SK-N-SH treated with all-trans-retinoic acid at 6 μM for 48 hours (cell line): ENCODE results near the gene EFNA4.

Source experiments
- ATAC-seq: fragments of 200-7000 bp; cut with Tn5 transposase; 3 replicates; pipeline ENCODE4 v1.9.1; 2020; ENCODE audit warnings: mild to moderate bottlenecking, moderate library complexity
- ARNTL ChIP-seq: fragments of 450-650 bp; formaldehyde crosslinking; IDR thresholded peaks from 2 replicates; pipeline ENCODE4 v1.5.0; 2020; ENCODE audit warnings: low read depth, mild to moderate bottlenecking, moderate library complexity, borderline replicate concordance
- BACH2 ChIP-seq: fragments of 250-450 bp; sonication (Bioruptor Pico); IDR thresholded peaks from 2 replicates; pipeline ENCODE4 v1.9.0; 2021; ENCODE audit warnings: mild to moderate bottlenecking, borderline replicate concordance
- CREB5 ChIP-seq: fragments of 250-450 bp; sonication (Bioruptor Pico); IDR thresholded peaks from 2 replicates; pipeline ENCODE4 v1.5.1; 2020; ENCODE audit warnings: low read depth, mild to moderate bottlenecking, moderate library complexity
- CSDC2 ChIP-seq: fragments of 250-450 bp; sonication (Bioruptor Pico); IDR thresholded peaks from 2 replicates; pipeline ENCODE4 v1.5.0; 2020; ENCODE audit warnings: mild to moderate bottlenecking, moderate library complexity
- CSRNP3 ChIP-seq: fragments of 250-450 bp; sonication (Bioruptor Pico); IDR thresholded peaks from 2 replicates; pipeline ENCODE4 v1.5.1; 2021; ENCODE audit warnings: mild to moderate bottlenecking, moderate library complexity
- GLIS3 ChIP-seq: fragments of 250-450 bp; sonication (Bioruptor Pico); IDR thresholded peaks from 2 replicates; pipeline ENCODE4 v1.5.0; 2020; ENCODE audit warnings: mild to moderate bottlenecking, moderate library complexity
- ISL1 ChIP-seq: fragments of 250-450 bp; sonication (Bioruptor Pico); IDR thresholded peaks from 2 replicates; pipeline ENCODE4 v2.1.2; 2022; ENCODE audit warnings: mild to moderate bottlenecking, moderate library complexity
- PATZ1 ChIP-seq: fragments of 250-450 bp; sonication (Bioruptor Pico); IDR thresholded peaks from 2 replicates; pipeline ENCODE4 v1.8.0; 2020; ENCODE audit warnings: mild to moderate bottlenecking, moderate library complexity, borderline replicate concordance
- PPARA ChIP-seq: fragments of 250-450 bp; sonication (Bioruptor Pico); IDR thresholded peaks from 2 replicates; pipeline ENCODE4 v1.5.0; 2020; ENCODE audit warnings: mild to moderate bottlenecking, borderline replicate concordance
- SNAI2 ChIP-seq: fragments of 250-450 bp; sonication (Bioruptor Pico); IDR thresholded peaks from 2 replicates; pipeline ENCODE4 v1.5.0; 2020; ENCODE audit warnings: mild to moderate bottlenecking, moderate library complexity
- TCF4 ChIP-seq: fragments of 250-450 bp; sonication (Bioruptor Pico); IDR thresholded peaks from 2 replicates; pipeline ENCODE4 v1.8.0; 2021; ENCODE audit warnings: mild to moderate bottlenecking, moderate library complexity, borderline replicate concordance
- TSHZ2 ChIP-seq: fragments of 250-450 bp; sonication (Bioruptor Pico); IDR thresholded peaks from 2 replicates; pipeline ENCODE4 v1.5.0; 2020; ENCODE audit warnings: mild to moderate bottlenecking, moderate library complexity
- ZC3H10 ChIP-seq: fragments of 250-450 bp; sonication (Bioruptor Pico); IDR thresholded peaks from 2 replicates; pipeline ENCODE4 v1.5.1; 2021; ENCODE audit warnings: mild to moderate bottlenecking, moderate library complexity
- ZFP3 ChIP-seq: fragments of 250-450 bp; sonication (Bioruptor Pico); IDR thresholded peaks from 2 replicates; pipeline ENCODE4 v1.5.0; 2020; ENCODE audit warnings: mild to moderate bottlenecking, moderate library complexity
- ZFP30 ChIP-seq: fragments of 450-650 bp; formaldehyde crosslinking; IDR thresholded peaks from 2 replicates; pipeline ENCODE4 v1.5.0; 2022; ENCODE audit warnings: mild to moderate bottlenecking, moderate library complexity
- ZNF8 ChIP-seq: fragments of 450-650 bp; formaldehyde crosslinking; IDR thresholded peaks from 2 replicates; pipeline ENCODE4 v1.5.0; 2020; ENCODE audit warnings: mild to moderate bottlenecking, moderate library complexity

EFNA4 gene

GRCh38 chr1:155037851-155038441 lies 25.6 kb upstream of the EFNA4 start:
- ATAC-seq: no peak
- TF ChIP-seq GLIS3 (CRISPR knock-in tag) (no peak), CREB5 (CRISPR knock-in tag) (no peak), BACH2 (CRISPR knock-in tag) (no peak), ZNF8 (no peak)
- TF ChIP-seq, all 23 proteins: peak for 0

GRCh38 chr1:155038602-155039307 lies 24.8 kb upstream of the EFNA4 start:
- ATAC-seq: no peak; the same call in 2 of the 3 replicates
- TF ChIP-seq TSHZ2: no peak
- no peak for TF ChIP-seq ZNF8
- TF ChIP-seq TCF4 (CRISPR knock-in tag): no peak
- TF ChIP-seq, all 23 proteins: peak for 0

- TF ChIP-seq ARNTL (CRISPR knock-in tag) (no peak), ZFP3 (CRISPR knock-in tag) (no peak), ISL1 (CRISPR knock-in tag) (no peak), CSRNP3 (no peak), TSHZ2 (no peak), CREB5 (CRISPR knock-in tag) (no peak)
- ATAC-seq: no peak
Observed at GRCh38 chr1:155039308-155039669, 24.3 kb upstream of the EFNA4 start.

GRCh38 chr1:155040358-155041093 lies 23.0 kb upstream of the EFNA4 start:
- no peak for ATAC-seq
- TF ChIP-seq SNAI2 (CRISPR knock-in tag): no peak
- no peak for TF ChIP-seq TCF4 (CRISPR knock-in tag)
- no peak for TF ChIP-seq GLIS3 (CRISPR knock-in tag)

GRCh38 chr1:155042789-155043188 lies 20.8 kb upstream of the EFNA4 start:
- ATAC-seq: no peak
- TF ChIP-seq ZFP3 (CRISPR knock-in tag): no peak
- no peak for TF ChIP-seq TSHZ2
- no peak for TF ChIP-seq TCF4 (CRISPR knock-in tag)
- TF ChIP-seq PATZ1 (CRISPR knock-in tag): no peak
- TF ChIP-seq PPARA: no peak
- no peak for TF ChIP-seq ZFP30 (CRISPR knock-in tag)
- no peak for TF ChIP-seq ZC3H10
- no peak for TF ChIP-seq CSDC2 (CRISPR knock-in tag)
- no peak for TF ChIP-seq ISL1 (CRISPR knock-in tag)
- TF ChIP-seq GLIS3 (CRISPR knock-in tag): no peak
- TF ChIP-seq ZNF8: no peak
